ENCODE results near the gene LRRTM4.
"Not testable (repeated sequence)": the region's sequence is repeated elsewhere in the genome, so short reads cannot be mapped to it uniquely, and the experiment has no call there.

The LRRTM4 gene

GRCh38 chr2:77088424-77088823 lies 433.8 kb downstream of the LRRTM4 start:
- in situ Hi-C loops (cut with MboI; ENCODE audit: low sequenced_read_pairs), result not testable (repeated sequence)

GRCh38 chr2:77087987-77088414 lies 434.2 kb downstream of the LRRTM4 start:
- in situ Hi-C loops (cut with MboI; ENCODE audit: low sequenced_read_pairs), result no loop called here

GRCh38 chr2:77086478-77086877 lies 435.7 kb downstream of the LRRTM4 start:
- in situ Hi-C loops (cut with MboI; ENCODE audit: low sequenced_read_pairs), result no loop called here

- in situ Hi-C loops (cut with MboI; ENCODE audit: low sequenced_read_pairs), result no loop called here
These were observed 436.1 kb downstream of the LRRTM4 start for GRCh38 chr2:77086051-77086450.

GRCh38 chr2:77085561-77085960 lies 436.6 kb downstream of the LRRTM4 start:
- in situ Hi-C loops (cut with MboI; ENCODE audit: low sequenced_read_pairs), result no loop called here

- in situ Hi-C loops (cut with MboI; ENCODE audit: low sequenced_read_pairs), result no loop called here
These were observed 440.6 kb downstream of the LRRTM4 start for GRCh38 chr2:77081597-77081996.

GRCh38 chr2:77064324-77064723 lies 457.9 kb downstream of the LRRTM4 start:
- in situ Hi-C loops (cut with MboI; ENCODE audit: low sequenced_read_pairs), result no loop called here

- in situ Hi-C loops (cut with MboI; ENCODE audit: low sequenced_read_pairs), result no loop called here
These were observed 467.2 kb downstream of the LRRTM4 start for GRCh38 chr2:77054938-77055337.

- in situ Hi-C loops (cut with MboI; ENCODE audit: low sequenced_read_pairs), result no loop called here
These were observed 475.8 kb downstream of the LRRTM4 start for GRCh38 chr2:77046339-77046738.

GRCh38 chr2:77045456-77045855 lies 476.7 kb downstream of the LRRTM4 start:
- in situ Hi-C loops (cut with MboI; ENCODE audit: low sequenced_read_pairs), result not testable (repeated sequence)

GRCh38 chr2:77034445-77034844 lies 487.7 kb downstream of the LRRTM4 start:
- in situ Hi-C loops (cut with MboI; ENCODE audit: low sequenced_read_pairs), result no loop called here

GRCh38 chr2:77029237-77029636 lies 492.9 kb downstream of the LRRTM4 start:
- in situ Hi-C loops (cut with MboI; ENCODE audit: low sequenced_read_pairs), result not testable (repeated sequence)

GRCh38 chr2:77028032-77028600 lies 494.1 kb downstream of the LRRTM4 start:
- in situ Hi-C loops (cut with MboI; ENCODE audit: low sequenced_read_pairs), result no loop called here

- in situ Hi-C loops (cut with MboI; ENCODE audit: low sequenced_read_pairs), result no loop called here
These were observed 496.5 kb downstream of the LRRTM4 start for GRCh38 chr2:77025714-77026113.

- in situ Hi-C loops (cut with MboI; ENCODE audit: low sequenced_read_pairs), result no loop called here
These were observed 501.0 kb downstream of the LRRTM4 start for GRCh38 chr2:77021161-77021560.

- in situ Hi-C loops (cut with MboI; ENCODE audit: low sequenced_read_pairs), result no loop called here
These were observed 504.0 kb downstream of the LRRTM4 start for GRCh38 chr2:77018219-77018618.

GRCh38 chr2:77017355-77017745 lies 504.8 kb downstream of the LRRTM4 start:
- in situ Hi-C loops (cut with MboI; ENCODE audit: low sequenced_read_pairs), result no loop called here

- in situ Hi-C loops (cut with MboI; ENCODE audit: low sequenced_read_pairs), result no loop called here
These were observed 505.5 kb downstream of the LRRTM4 start for GRCh38 chr2:77016443-77017354.

- in situ Hi-C loops (cut with MboI; ENCODE audit: low sequenced_read_pairs), result no loop called here
These were observed 508.2 kb downstream of the LRRTM4 start for GRCh38 chr2:77013953-77014352.

- in situ Hi-C loops (cut with MboI; ENCODE audit: low sequenced_read_pairs), result no loop called here
These were observed 508.7 kb downstream of the LRRTM4 start for GRCh38 chr2:77013457-77013856.

GRCh38 chr2:77009307-77009706 lies 512.9 kb downstream of the LRRTM4 start:
- in situ Hi-C loops (cut with MboI; ENCODE audit: low sequenced_read_pairs), result no loop called here

- in situ Hi-C loops (cut with MboI; ENCODE audit: low sequenced_read_pairs), result no loop called here
These were observed 513.3 kb downstream of the LRRTM4 start for GRCh38 chr2:77008853-77009252.

Data from HL-60/S4 (cell line).